Neuronal stem cell (in vitro differentiated cells): ENCODE measurements around the gene PSRC1.

Source experiments
- DNase-seq: peaks from one replicate; pipeline ENCODE4 v3.0.0-alpha.2; 2013; ENCODE audit warnings: low spot score
- H2AFZ ChIP-seq: one replicate; pipeline ENCODE4 v1.6.1; 2013; ENCODE audit warnings: mild to moderate bottlenecking, low read length, inconsistent platforms
- H2AK5ac ChIP-seq: 2 replicates; pipeline ENCODE4 v1.6.1; 2013; ENCODE audit warnings: low read depth, mild to moderate bottlenecking, inconsistent platforms, low read length, moderate library complexity, mixed read lengths
- H2BK120ac ChIP-seq: 2 replicates; pipeline ENCODE4 v1.6.1; 2013; ENCODE audit warnings: low read depth, mild to moderate bottlenecking, inconsistent platforms, low read length, moderate library complexity, mixed read lengths
- H2BK12ac ChIP-seq: one replicate; pipeline ENCODE4 v1.6.1; 2013; ENCODE audit warnings: low read length, inconsistent platforms
- H2BK15ac ChIP-seq: 2 replicates; pipeline ENCODE4 v1.6.1; 2013; ENCODE audit warnings: mild to moderate bottlenecking, low read length, inconsistent platforms, mixed read lengths
- H2BK5ac ChIP-seq: one replicate; pipeline ENCODE4 v1.6.1; 2013; ENCODE audit warnings: inconsistent platforms, mild to moderate bottlenecking, low read length, moderate library complexity
- H3K14ac ChIP-seq: one replicate; pipeline ENCODE4 v1.6.1; 2013; ENCODE audit warnings: low read length, inconsistent platforms
- H3K18ac ChIP-seq: 2 replicates; pipeline ENCODE4 v1.6.1; 2013; ENCODE audit warnings: low read length, inconsistent platforms
- H3K23ac ChIP-seq: 2 replicates; pipeline ENCODE4 v1.6.1; 2013; ENCODE audit warnings: low read depth, mild to moderate bottlenecking, mixed read lengths, low read length, inconsistent platforms; ENCODE audit not compliant: poor library complexity
- H3K27ac ChIP-seq: replicated peaks from 3 replicates; pipeline ENCODE4 v1.5.1; 2013; ENCODE audit warnings: low read length, inconsistent platforms
- H3K27me3 ChIP-seq, 3 experiments: 2 replicates each; pipeline ENCODE4 v1.6.1; 2013; ENCODE audit warnings: low read length in 3 of 3, mild to moderate bottlenecking in 2 of 3, inconsistent platforms in 1 of 3, low read depth in 1 of 3, mixed read lengths in 1 of 3, moderate library complexity in 1 of 3; ENCODE audit not compliant: control insufficient read depth in 3 of 3, insufficient read depth in 3 of 3
- H3K36me3 ChIP-seq, 2 donors: replicated peaks in 1 of 2; 2 replicates each; pipeline ENCODE4 v1.6.1; 2013; ENCODE audit warnings: low read length in 2 of 2; ENCODE audit not compliant: control insufficient read depth in 2 of 2, insufficient read depth in 2 of 2
- H3K4ac ChIP-seq: 2 replicates; pipeline ENCODE4 v1.6.1; 2013; ENCODE audit warnings: inconsistent platforms, mild to moderate bottlenecking, low read length, moderate library complexity
- H3K4me1 ChIP-seq, 2 donors: 1 replicate in 1 of 2; 2 replicates in 1 of 2; pipeline ENCODE4 v1.6.1; 2013; ENCODE audit warnings: low read length in 2 of 2, low read depth in 1 of 2; ENCODE audit not compliant: control insufficient read depth in 2 of 2, insufficient read depth in 1 of 2
- H3K4me2 ChIP-seq: one replicate; pipeline ENCODE4 v1.6.1; 2013; ENCODE audit warnings: mild to moderate bottlenecking, low read length, inconsistent platforms; ENCODE audit not compliant: insufficient read depth, poor library complexity, severe bottlenecking
- H3K4me3 ChIP-seq, 2 donors: 2 replicates each; pipeline ENCODE4 v1.5.1; 2013; ENCODE audit warnings: low read length in 2 of 2, mild to moderate bottlenecking in 2 of 2, inconsistent platforms in 1 of 2, moderate library complexity in 1 of 2
- H3K79me1 ChIP-seq: one replicate; pipeline ENCODE4 v1.6.1; 2013; ENCODE audit warnings: low read depth, mild to moderate bottlenecking, inconsistent platforms, low read length, moderate library complexity
- H3K9ac ChIP-seq: one replicate; pipeline ENCODE4 v1.6.1; 2013; ENCODE audit warnings: mild to moderate bottlenecking, low read depth, low read length, inconsistent platforms; ENCODE audit not compliant: poor library complexity
- H3K9me3 ChIP-seq, 2 donors: replicated peaks in 1 of 2; 2 replicates each; pipeline versions ENCODE3 to v1.6.1; 2013; ENCODE audit warnings: low read length in 2 of 2, mild to moderate bottlenecking in 2 of 2, inconsistent platforms in 1 of 2, low read depth in 1 of 2, mixed read lengths in 1 of 2, moderate library complexity in 1 of 2; ENCODE audit not compliant: control insufficient read depth in 2 of 2, insufficient read depth in 1 of 2
- H4K8ac ChIP-seq: one replicate; pipeline ENCODE4 v1.6.1; 2013; ENCODE audit warnings: low read depth, mild to moderate bottlenecking, inconsistent platforms, low read length, moderate library complexity
- H4K91ac ChIP-seq: one replicate; pipeline ENCODE4 v1.6.1; 2013; ENCODE audit warnings: low read length, low read depth, mild to moderate bottlenecking, inconsistent platforms; ENCODE audit not compliant: poor library complexity
- WGBS, 2 donors: extraction: QIAGEN DNeasy Blood & Tissue Kit; methylation state at CpG; one replicate each; pipeline ENCODE4 v1.1.7; 2013; ENCODE audit warnings: missing lambda C conversion rate in 2 of 2, mixed read lengths in 1 of 2; ENCODE audit not compliant: insufficient read length in 2 of 2, insufficient replicate concordance in 1 of 2; ENCODE audit errors: extremely low coverage in 2 of 2; 5-methylcytosine and 5-hydroxymethylcytosine counted together

Gene PSRC1

GRCh38 chr1:109259674-109260557 lies 23.0 kb downstream of the PSRC1 start:
- peaks cover 44 to 88% of the 10 kb centered on the region in 2 donors for H3K36me3 ChIP-seq
- H3K23ac ChIP-seq = peak overlapping the region; percentile 21
- H3K79me1 ChIP-seq = peaks cover 21% of the 10 kb centered on the region
- peak overlapping the region; percentile 97 for H2BK120ac ChIP-seq
- H2BK15ac ChIP-seq = peak overlapping the region; percentile 30
- H4K8ac ChIP-seq = no peak overlapping the region
- H3K18ac ChIP-seq = peak overlapping the region; percentile 94
- H3K4me1 ChIP-seq = peaks cover 42 to 49% of the 10 kb centered on the region in 2 donors
- H4K91ac ChIP-seq = peak overlapping the region; percentile 91
- peak overlapping the region; percentile 91 for H2BK12ac ChIP-seq
- H2AK5ac ChIP-seq = peak overlapping the region; percentile 84
- DNase-seq = peak; percentile 58
- H3K27me3 ChIP-seq = no peaks in the 10 kb centered on the region
- peak overlapping the region; percentile 96 for H3K27ac ChIP-seq
- H2BK5ac ChIP-seq = peak overlapping the region; percentile 80
- H3K14ac ChIP-seq = no peak overlapping the region
- no CpG with 5 or more reads among the region's 7 CpGs for WGBS, 2 donors
- H3K9me3 ChIP-seq = peaks cover 0 to 2% of the 10 kb centered on the region in 2 donors
- H2AFZ ChIP-seq = no peak overlapping the region
- H3K4me2 ChIP-seq = peak overlapping the region; percentile 38
- no peak overlapping the region for H3K4me3 ChIP-seq
- peak overlapping the region; percentile 17 for H3K4ac ChIP-seq
- peak overlapping the region; percentile 24 for H3K9ac ChIP-seq

- H3K4me2 ChIP-seq = no peak overlapping the region
- peak overlapping the region; percentile 4 for H3K23ac ChIP-seq
- peak overlapping the region; percentile 96 for H2BK12ac ChIP-seq
- no peak for DNase-seq
- no peak overlapping the region for H2AFZ ChIP-seq
- no peak overlapping the region for H3K9ac ChIP-seq
- peak overlapping the region; percentile 36 for H3K18ac ChIP-seq
- peaks cover 22% of the 10 kb centered on the region for H3K79me1 ChIP-seq
- peak overlapping the region; percentile 0 for H2BK5ac ChIP-seq
- H3K4me3 ChIP-seq = no peak overlapping the region
- H3K9me3 ChIP-seq = peaks cover 0 to 2% of the 10 kb centered on the region in 2 donors
- no peaks in the 10 kb centered on the region for H3K27me3 ChIP-seq
- peak overlapping the region; percentile 41 for H4K91ac ChIP-seq
- H3K14ac ChIP-seq = no peak overlapping the region
- H3K4ac ChIP-seq = no peak overlapping the region
- peak overlapping the region; percentile 29 for H2BK15ac ChIP-seq
- H2BK120ac ChIP-seq = peak overlapping the region; percentile 33
- H3K27ac ChIP-seq = peak overlapping the region; percentile 96
- no CpG with 5 or more reads among the region's 69 CpGs for WGBS, 2 donors
- peaks cover 53 to 59% of the 10 kb centered on the region in 2 donors for H3K4me1 ChIP-seq
- H4K8ac ChIP-seq = no peak overlapping the region
- peak overlapping the region; percentile 0 for H2AK5ac ChIP-seq
- peaks cover 37 to 82% of the 10 kb centered on the region in 2 donors for H3K36me3 ChIP-seq
Observed at GRCh38 chr1:109258481-109259466, 24.2 kb downstream of the PSRC1 start.

GRCh38 chr1:109257682-109258421 lies 25.1 kb downstream of the PSRC1 start:
- Histone ChIP-seq H3K27ac (peak overlapping the region; percentile 32), H2BK5ac (no peak overlapping the region)
- no CpG with 5 or more reads among the region's 15 CpGs for WGBS, 2 donors

More at GRCh38 chr1:109257682-109258421, 25.1 kb downstream of the PSRC1 start:
- H3K9ac ChIP-seq = no peak overlapping the region
- H3K18ac ChIP-seq = peak overlapping the region; percentile 68
- H3K4me1 ChIP-seq = peaks cover 62 to 68% of the 10 kb centered on the region in 2 donors
- no peak overlapping the region for H3K4me2 ChIP-seq
- peak overlapping the region; percentile 4 for H4K91ac ChIP-seq
- peak overlapping the region; percentile 58 for H3K14ac ChIP-seq
- peak overlapping the region; percentile 10 for H2BK12ac ChIP-seq
- peak overlapping the region; percentile 43 for H3K4ac ChIP-seq
- no peak overlapping the region for H3K4me3 ChIP-seq
- peak overlapping the region; percentile 29 for H2BK15ac ChIP-seq
- no peak overlapping the region for H3K23ac ChIP-seq
- peaks cover 33 to 79% of the 10 kb centered on the region in 2 donors for H3K36me3 ChIP-seq
- H2BK120ac ChIP-seq = no peak overlapping the region
- H3K79me1 ChIP-seq = peaks cover 25% of the 10 kb centered on the region
- no peak overlapping the region for H4K8ac ChIP-seq
- H2AK5ac ChIP-seq = peak overlapping the region; percentile 0
- H2AFZ ChIP-seq = no peak overlapping the region
- no peaks in the 10 kb centered on the region for H3K27me3 ChIP-seq
- H3K9me3 ChIP-seq = peaks cover 2 to 3% of the 10 kb centered on the region in 2 donors
- DNase-seq = no peak
